DMS 273 (cell line): ENCODE measurements around the gene CRYGC.
A peak's percentile ranks its signal among the peaks of the same experiment; 100 is the strongest.
"Not testable (repeated sequence)": the region's sequence is repeated elsewhere in the genome, so short reads cannot be mapped to it uniquely, and the experiment has no call there.

ENCODE experiments used
- DNase-seq: peaks from one replicate; lab custom pipeline; 2025; ENCODE audit not compliant: unreplicated experiment; lab: John Stamatoyannopoulos, UW

Gene CRYGC

GRCh38 chr2:208138334-208138733, 8.7 kb upstream of the CRYGC start:
- not testable (repeated sequence) for DNase-seq

DNA sequence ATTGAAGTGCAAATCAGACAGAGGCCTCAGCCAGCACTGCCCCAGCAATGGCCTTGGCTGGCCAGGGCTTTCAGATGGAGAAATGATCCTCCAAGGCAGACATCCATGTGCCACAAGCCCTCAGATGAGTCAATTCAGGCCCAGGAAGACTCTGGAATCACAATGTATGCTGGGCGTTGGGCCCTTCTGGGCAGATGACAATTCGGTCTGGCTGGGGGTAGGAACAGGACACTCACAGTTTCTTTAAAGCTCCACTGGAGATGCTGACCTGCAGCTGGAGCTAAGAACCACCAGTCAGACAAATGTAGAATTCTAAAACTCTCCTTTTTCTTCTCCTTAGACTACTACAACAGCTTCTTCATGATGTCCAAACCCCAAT, 7.1 kb upstream of the CRYGC start:
- DNase-seq = no peak

- no peak for DNase-seq
These were observed 6.4 kb upstream of the CRYGC start for GRCh38 chr2:208135794-208136715.

GRCh38 chr2:208134928-208135586, 5.4 kb upstream of the CRYGC start:
- no peak for DNase-seq

- no peak for DNase-seq
These were observed 1.1 kb upstream of the CRYGC start for GRCh38 chr2:208130712-208131110.

- no peak for DNase-seq
These were observed 1.5 kb downstream of the CRYGC start for GRCh38 chr2:208128136-208128535.

DNA sequence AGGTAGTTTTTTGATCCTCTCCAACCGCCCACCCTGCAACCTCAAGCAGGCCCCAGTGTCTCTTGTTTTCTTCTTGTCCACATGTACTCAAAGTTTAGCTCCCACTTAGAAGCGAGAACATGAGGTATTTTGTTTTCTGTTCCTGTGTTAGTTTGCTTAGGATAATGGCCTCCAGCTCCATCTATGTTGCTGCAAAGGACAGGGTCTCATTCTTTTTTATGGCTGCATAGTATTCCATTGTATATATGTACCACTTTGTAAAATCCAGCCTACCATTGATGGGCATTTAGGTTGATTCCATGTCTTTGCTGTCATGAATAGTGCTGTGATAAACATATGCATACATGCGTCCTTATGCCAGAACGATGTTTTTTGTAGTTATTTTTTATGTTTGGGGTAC, 2.5 kb downstream of the CRYGC start:
- no peak for DNase-seq

GRCh38 chr2:208125251-208125650, 4.4 kb downstream of the CRYGC start:
- no peak for DNase-seq

DNA sequence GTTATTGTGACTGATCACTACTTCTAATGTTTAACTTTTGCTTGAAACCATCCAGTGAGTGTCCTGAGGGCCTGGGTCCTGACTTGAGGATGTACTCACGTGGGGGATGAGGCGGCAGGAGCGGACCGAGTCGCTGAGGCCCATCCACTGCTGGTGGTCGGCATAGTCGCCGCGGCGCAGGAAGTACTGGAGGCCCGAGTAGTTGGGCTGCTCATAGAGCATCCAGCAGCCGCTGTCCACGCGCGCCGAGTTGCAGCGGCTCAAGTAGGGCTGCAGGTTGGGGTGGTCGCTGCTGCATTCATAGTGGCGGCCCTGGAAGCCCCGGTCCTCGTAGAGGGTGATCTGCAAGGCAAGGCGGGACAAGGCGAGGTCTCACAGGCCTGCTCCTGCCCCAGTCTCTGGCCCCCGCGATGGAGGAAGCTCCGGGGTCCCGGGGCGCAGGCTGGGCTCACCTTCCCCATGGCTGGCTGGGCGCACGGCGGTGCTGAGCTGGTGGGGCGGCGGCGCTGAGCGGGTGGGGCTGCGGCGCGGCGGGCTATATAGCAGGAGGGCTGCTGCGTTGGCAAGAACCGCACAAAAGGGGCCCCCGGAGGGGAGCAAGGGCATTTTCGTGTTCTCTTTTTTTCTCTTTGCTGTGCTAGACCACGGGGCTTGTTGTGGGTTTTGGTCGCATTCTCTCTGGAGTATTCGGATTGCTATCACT, 5.5 kb downstream of the CRYGC start, which contains the start of gene CRYGD:
TSS of gene CRYGD (minus strand) at position 512 of the 703 bp plus-strand sequence. CDS start at position 461, 51 bp downstream.
- not testable (repeated sequence) for DNase-seq

GRCh38 chr2:208122248-208122647, 7.4 kb downstream of the CRYGC start:
- DNase-seq = no peak

DNA sequence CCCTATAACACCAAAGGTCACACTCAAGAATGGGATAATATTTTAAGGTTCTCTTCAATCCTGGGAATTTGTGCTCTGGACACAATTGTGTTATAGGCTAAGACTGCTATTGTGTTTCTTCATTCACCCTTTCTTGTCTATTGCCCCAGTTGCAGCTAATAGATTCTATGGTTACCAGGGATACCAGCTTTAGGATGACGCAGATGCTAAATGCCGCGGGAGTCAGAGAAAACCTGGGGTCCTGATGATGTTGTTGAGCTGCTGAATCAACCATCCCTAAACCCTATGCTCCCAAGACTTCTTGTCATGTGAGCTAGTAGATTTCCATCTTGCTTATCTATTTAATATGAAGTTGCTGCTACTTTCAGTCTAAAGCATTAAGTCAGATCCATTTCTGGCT, 10.7 kb downstream of the CRYGC start:
- DNase-seq = no peak

DNA sequence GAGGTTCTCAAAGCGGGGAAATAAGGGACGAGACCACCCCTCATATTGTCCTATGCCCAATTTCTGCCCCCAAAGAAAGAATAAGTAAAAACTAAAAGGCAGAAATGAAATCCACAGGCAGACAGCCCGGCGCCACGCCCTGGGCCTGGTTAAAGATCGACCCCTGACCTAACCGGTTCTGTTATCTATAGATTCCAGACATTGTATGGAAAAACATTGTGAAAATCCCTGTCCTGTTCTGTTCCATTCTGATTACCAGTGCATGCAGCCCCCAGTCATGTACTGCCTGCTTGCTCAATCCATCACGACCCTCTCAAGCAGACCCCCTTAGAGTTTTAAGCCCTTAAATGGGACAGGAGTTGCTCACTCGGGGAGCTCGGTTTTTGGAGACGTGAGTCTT, 12.2 kb downstream of the CRYGC start:
- DNase-seq = not testable (repeated sequence)

- DNase-seq = no peak
These were observed 16.7 kb downstream of the CRYGC start for GRCh38 chr2:208112969-208113368.

GRCh38 chr2:208112273-208112745, 17.3 kb downstream of the CRYGC start:
- not testable (repeated sequence) for DNase-seq

GRCh38 chr2:208103616-208104015, 26.0 kb downstream of the CRYGC start:
- DNase-seq = no peak

- DNase-seq = peak; percentile 62
These were observed 27.7 kb downstream of the CRYGC start for GRCh38 chr2:208101716-208102631.

DNA sequence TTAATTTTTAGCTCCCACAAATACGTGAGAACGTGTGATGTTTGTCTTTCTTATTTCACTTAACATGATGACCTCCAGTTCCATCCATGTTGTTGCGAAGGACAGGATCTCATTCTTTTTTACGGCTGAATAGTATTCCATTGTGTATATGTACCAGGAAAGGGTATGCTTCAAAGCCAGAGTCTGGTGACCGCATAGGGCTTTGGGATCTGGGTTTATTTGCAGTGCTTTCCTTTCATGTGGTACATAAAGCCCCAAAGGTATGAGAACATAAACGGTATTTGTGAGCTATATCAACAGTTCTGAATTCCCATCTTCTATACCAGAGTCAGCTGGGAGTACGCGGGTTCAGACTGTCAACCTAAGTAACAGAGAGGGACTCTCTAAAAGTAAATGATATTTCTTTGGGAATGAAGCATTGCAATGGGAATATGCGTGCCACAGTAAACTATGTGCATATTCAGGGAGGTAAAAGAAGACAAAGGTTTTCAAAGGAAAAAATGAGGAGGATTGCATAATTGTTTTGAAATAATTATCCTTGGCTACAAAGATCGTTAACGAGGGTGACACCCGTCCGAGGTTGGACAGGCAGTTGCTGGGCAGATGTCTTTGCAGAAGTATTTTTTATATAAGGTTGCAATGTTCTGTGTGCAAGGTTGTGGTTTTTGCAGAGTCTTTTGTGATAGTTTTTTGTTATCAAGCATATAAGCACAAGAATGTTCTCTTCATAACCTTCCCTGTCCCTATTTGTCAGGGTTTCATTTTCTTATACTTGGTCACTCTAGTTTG, 29.8 kb downstream of the CRYGC start:
- DNase-seq = no peak

DNA sequence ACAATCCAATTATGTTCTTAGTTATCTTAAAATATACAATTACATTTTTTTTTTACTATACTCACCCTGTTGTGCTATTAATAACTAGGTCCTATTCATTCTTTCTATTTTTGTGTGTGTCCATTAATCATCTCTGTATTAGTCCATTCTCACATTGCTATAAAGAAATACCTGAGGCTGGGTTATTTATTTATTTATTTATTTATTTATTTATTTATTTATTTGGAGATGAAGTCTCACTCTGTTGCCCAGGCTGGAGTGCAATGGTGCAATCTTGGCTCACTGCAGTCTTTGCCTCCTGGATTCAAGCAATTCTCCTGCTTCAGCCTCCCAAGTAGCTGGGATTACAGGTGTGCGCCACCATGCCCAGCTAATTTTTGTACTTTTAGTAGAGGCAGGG, 30.9 kb downstream of the CRYGC start:
- not testable (repeated sequence) for DNase-seq

DNA sequence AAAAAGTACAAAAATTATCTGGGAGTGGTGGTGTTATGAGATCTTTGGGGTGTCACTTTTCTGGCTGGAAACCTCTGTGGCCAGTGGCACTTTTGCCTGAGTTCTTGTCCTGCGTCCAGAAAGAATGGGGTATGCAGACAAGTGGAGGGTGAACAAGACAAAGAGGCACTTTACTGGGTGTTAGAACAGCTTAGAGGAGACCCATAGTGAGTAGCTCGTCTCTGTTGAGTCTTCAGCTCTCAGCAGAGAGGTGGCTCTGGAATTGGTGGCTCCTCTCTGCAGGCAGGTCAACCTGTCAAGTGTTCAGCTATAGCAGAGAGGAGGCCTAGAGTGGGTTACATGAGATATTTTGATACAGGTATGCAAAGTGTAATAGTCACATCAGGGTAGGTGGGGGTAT, 31.4 kb downstream of the CRYGC start:
- no peak for DNase-seq

DNA sequence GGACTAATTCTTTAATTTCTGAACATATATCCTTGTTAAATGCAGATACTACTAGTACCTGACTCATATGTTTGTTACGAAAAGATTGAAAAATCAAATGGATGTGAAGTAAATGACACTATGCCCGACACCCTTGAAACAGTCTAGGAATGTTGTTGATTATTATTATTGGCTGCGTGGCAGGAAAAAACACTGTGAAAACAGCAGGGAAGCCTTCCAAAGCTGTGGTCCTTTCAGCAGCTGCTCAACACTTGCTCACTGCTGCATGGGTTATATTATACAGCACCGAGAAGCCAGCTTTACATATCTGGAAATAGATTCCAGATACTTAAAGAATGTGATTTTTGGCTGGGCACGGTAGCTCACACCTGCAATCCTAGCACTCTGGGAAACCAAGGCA, 31.8 kb downstream of the CRYGC start:
- no peak for DNase-seq
